Mammary epithelial cell (primary cell): ENCODE results near the gene NECTIN2.

ENCODE experiments used
- CTCF ChIP-seq, 2 donors: IDR thresholded peaks in 1 of 2; conservative IDR thresholded peaks in 1 of 2; 2 replicates each; pipeline ENCODE4 v1.5.1; 2011 to 2012; ENCODE audit warnings: inconsistent platforms in 2 of 2, low read length in 2 of 2, mild to moderate bottlenecking in 2 of 2, control low read depth in 1 of 2, low read depth in 1 of 2; ENCODE audit not compliant: insufficient read depth in 1 of 2; ENCODE audit errors: extremely low read depth in 1 of 2
- EZH2 ChIP-seq: IDR thresholded peaks from 2 replicates; pipeline ENCODE4 v1.6.1; 2012; ENCODE audit warnings: low read length, inconsistent platforms, borderline replicate concordance

- no peak for TF ChIP-seq EZH2
- TF ChIP-seq CTCF (conservative IDR thresholded peaks at IDR 0.05 in 1 of 2, IDR thresholded peaks at IDR 0.05 in 1 of 2; ENCODE audit: extremely low read depth in 1 of 2, insufficient read depth in 1 of 2, low read depth in 1 of 2, low read length in 2 of 2), result no peak
Measured at GRCh38 chr19:44865196-44865767, 19.2 kb downstream of the NECTIN2 start.
